ENCODE results near the gene ABHD12.
"Not testable (repeated sequence)": the region's sequence is repeated elsewhere in the genome, so short reads cannot be mapped to it uniquely, and the experiment has no call there.

The ABHD12 gene

GRCh38 chr20:25408170-25408547, 17.5 kb upstream of the ABHD12 start:
- peak overlapping the region; percentile 92 for H3K27ac ChIP-seq (replicated peaks)
- no peak for DNase-seq (ENCODE audit: low read depth in 1 of 2, low spot score in 1 of 2)
- no peak for TF ChIP-seq SPI1 (IDR thresholded peaks at IDR 0.05; ENCODE audit: borderline replicate concordance, low read depth)
- TF ChIP-seq GABPA (IDR thresholded peaks at IDR 0.05; ENCODE audit: low read depth): no peak
- no peak for TF ChIP-seq REST (IDR thresholded peaks at IDR 0.05; ENCODE audit: insufficient replicate concordance, low read depth)
- TF ChIP-seq CTCF (IDR thresholded peaks at IDR 0.05; ENCODE audit: insufficient read depth, low read length): no peak
- TF ChIP-seq POLR2AphosphoS5 (IDR thresholded peaks at IDR 0.05; ENCODE audit: low read depth): no peak
- peak overlapping the region; percentile 78 for H3K4me3 ChIP-seq (replicated peaks; ENCODE audit: insufficient read depth, low read length)
- no peaks in the 10 kb centered on the region for H3K27me3 ChIP-seq (ENCODE audit: insufficient read depth, poor library complexity, severe bottlenecking)

GRCh38 chr20:25407311-25408169, 16.9 kb upstream of the ABHD12 start, which contains the start of gene GINS1:
GINS1 (plus strand) TSS chr20:25407673; CDS start chr20:25407821, 148 bp downstream.
- DNase-seq (ENCODE audit: low read depth in 1 of 2, low spot score in 1 of 2): peak; percentile 84 to 93
- Histone ChIP-seq H3K27me3 (ENCODE audit: insufficient read depth, poor library complexity, severe bottlenecking) (no peaks in the 10 kb centered on the region), H3K4me3 (replicated peaks; ENCODE audit: insufficient read depth, low read length) (peak within 1 kb of the TSS; percentile 78), H3K27ac (replicated peaks) (peak within 1 kb of the TSS; percentile 92)
- TF ChIP-seq SPI1 (IDR thresholded peaks at IDR 0.05; ENCODE audit: borderline replicate concordance, low read depth) (no peak), REST (IDR thresholded peaks at IDR 0.05; ENCODE audit: insufficient replicate concordance, low read depth) (peak; percentile 38), POLR2AphosphoS5 (IDR thresholded peaks at IDR 0.05; ENCODE audit: low read depth) (peak; percentile 92)

- no peak for DNase-seq (ENCODE audit: low read depth in 1 of 2, low spot score in 1 of 2)
- no peak for TF ChIP-seq REST (IDR thresholded peaks at IDR 0.05; ENCODE audit: insufficient replicate concordance, low read depth)
- TF ChIP-seq SPI1 (IDR thresholded peaks at IDR 0.05; ENCODE audit: borderline replicate concordance, low read depth): no peak
- TF ChIP-seq GABPA (IDR thresholded peaks at IDR 0.05; ENCODE audit: low read depth): no peak
- TF ChIP-seq POLR2AphosphoS5 (IDR thresholded peaks at IDR 0.05; ENCODE audit: low read depth): no peak
- TF ChIP-seq CTCF (IDR thresholded peaks at IDR 0.05; ENCODE audit: insufficient read depth, low read length): no peak
Observed at GRCh38 chr20:25402583-25402982, 11.9 kb upstream of the ABHD12 start.

GRCh38 chr20:25400291-25400732, 9.7 kb upstream of the ABHD12 start:
- not testable (repeated sequence) for H3K27me3 ChIP-seq (ENCODE audit: insufficient read depth, poor library complexity, severe bottlenecking); DNase-seq (ENCODE audit: low read depth in 1 of 2, low spot score in 1 of 2); H3K4me3 ChIP-seq (replicated peaks; ENCODE audit: insufficient read depth, low read length)

More at GRCh38 chr20:25402583-25402982, 11.9 kb upstream of the ABHD12 start:
- H3K27me3 ChIP-seq (ENCODE audit: insufficient read depth, poor library complexity, severe bottlenecking): no peaks in the 10 kb centered on the region
- H3K4me3 ChIP-seq (replicated peaks; ENCODE audit: insufficient read depth, low read length): no peak overlapping the region
- no peak overlapping the region for H3K27ac ChIP-seq (replicated peaks)

More at GRCh38 chr20:25400291-25400732, 9.7 kb upstream of the ABHD12 start:
- H3K27ac ChIP-seq (replicated peaks): not testable (repeated sequence)
